GM10266 (cell line): ENCODE data around the gene ACP5.

ENCODE experiments used
- DNase-seq: peaks from one replicate; pipeline ENCODE4 v3.0.0; 2012; ENCODE audit errors: extremely low spot score
- CTCF ChIP-seq: IDR thresholded peaks from 2 replicates; pipeline ENCODE4 v1.5.1; 2012; ENCODE audit warnings: mild to moderate bottlenecking, low read depth; ENCODE audit not compliant: control insufficient read depth, insufficient read depth; ENCODE audit errors: missing control alignments

Gene ACP5

GRCh38 chr19:11551603-11552235, 25.7 kb downstream of the ACP5 start:
- peak; percentile 49 for TF ChIP-seq CTCF
- no peak for DNase-seq

DNA sequence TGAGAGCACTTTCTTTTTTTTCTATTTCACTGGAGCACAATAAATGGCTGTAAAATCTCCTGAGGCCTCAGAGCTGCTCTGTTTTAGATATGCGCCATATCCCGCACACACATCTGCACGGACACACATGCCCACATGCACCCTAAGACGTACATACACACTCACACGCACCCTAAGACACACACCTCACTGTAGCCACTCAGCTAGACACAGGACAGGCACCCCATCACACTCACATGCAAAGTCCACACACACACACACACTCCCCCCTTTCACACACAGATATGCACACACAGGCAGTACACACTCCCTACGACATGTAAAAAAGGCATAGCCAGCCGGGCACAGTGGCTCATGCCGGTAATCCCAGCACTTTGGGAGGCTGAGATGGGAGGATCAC, 27.2 kb downstream of the ACP5 start:
- no peak for DNase-seq

GRCh38 chr19:11549386-11549953, 28.0 kb downstream of the ACP5 start:
- TF ChIP-seq CTCF: no peak
- DNase-seq: no peak

More for the DNA sequence above, 27.2 kb downstream of the ACP5 start:
- no peak for TF ChIP-seq CTCF

DNA sequence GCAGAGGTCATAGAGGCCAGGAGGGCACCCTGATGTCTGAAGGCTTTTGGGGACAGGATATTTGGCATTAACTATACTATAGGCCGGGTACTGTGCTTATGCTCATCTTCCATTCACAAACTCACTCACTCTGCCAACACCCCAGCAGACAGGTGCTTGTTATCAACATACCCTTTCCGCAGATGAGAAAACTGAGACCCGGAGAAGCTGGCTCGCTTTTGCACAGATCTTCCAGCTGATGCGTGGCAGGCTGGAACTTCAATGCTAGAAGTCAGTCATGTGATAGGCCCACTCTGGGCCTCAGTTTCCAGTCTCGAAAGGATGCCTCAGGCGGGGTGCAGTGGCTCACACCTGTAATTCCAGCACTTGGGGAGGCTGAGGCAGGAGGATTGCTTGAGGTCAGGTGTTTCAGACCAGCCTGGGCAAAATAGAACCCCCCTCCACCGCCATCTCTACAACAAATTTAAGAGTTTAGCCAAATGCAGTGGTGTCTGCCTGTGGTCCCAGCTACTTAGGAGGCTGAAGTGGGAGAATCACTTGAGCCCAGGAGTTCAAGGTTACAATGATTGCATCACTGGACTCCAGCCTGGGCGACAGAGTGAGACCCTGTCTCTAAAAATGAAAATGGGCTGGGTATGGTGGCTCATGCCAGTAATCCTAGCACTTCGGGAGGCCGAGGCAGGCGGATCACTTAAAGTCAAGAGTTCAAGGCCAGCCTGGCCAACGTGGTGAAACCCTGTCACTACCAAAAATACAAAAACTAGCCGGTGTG, 29.3 kb downstream of the ACP5 start:
- DNase-seq: no peak
- no peak for TF ChIP-seq CTCF

- no peak for TF ChIP-seq CTCF
Measured at GRCh38 chr19:11541238-11541637, 36.2 kb downstream of the ACP5 start.

DNA sequence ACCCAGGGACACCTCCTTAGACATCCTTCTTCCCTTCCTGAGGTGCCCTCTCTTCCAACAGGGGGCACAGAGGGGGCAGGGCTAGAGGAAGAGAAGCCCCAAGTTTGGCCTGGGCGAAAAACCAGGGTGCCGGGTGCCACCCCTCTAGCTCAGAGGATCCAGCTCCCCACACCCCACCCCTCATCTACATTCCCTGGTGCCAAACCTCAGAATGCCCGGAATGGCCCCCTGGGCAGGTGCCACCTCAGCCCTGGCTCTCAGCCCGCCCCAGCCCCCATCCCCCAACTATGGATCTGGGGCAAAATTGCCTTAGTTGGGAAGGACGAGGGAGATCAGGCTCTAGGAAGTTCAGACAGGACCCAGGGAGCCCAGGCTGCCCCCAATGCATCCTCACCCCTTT, 36.8 kb downstream of the ACP5 start:
- TF ChIP-seq CTCF: no peak

More at GRCh38 chr19:11541238-11541637, 36.2 kb downstream of the ACP5 start:
- peak; percentile 39 for DNase-seq

More for the DNA sequence above, 36.8 kb downstream of the ACP5 start:
- no peak for DNase-seq
